GM12878 (cell line): ENCODE results near the gene PMF1.
A peak's percentile ranks its signal among the peaks of the same experiment; 100 is the strongest.

Experiments
- CBFB ChIP-seq: IDR thresholded peaks from 2 replicates; pipeline ENCODE4 v1.6.1; 2016; ENCODE audit warnings: antibody characterized with exemption, low read depth
- E2F8 ChIP-seq: fragments of 450-650 bp; IDR thresholded peaks from 2 replicates; pipeline ENCODE4 v1.6.1; 2018; ENCODE audit warnings: mild to moderate bottlenecking, low read depth, moderate library complexity; ENCODE audit not compliant: partially characterized antibody
- EP300 ChIP-seq, 2 experiments: fragments of 150-350 bp in 1 of 2; IDR thresholded peaks; 2 replicates each; pipeline ENCODE4 v1.6.1; 2011 to 2012; ENCODE audit warnings: low read depth in 2 of 2, low read length in 2 of 2, borderline replicate concordance in 1 of 2, improper control_type of control experiment in 1 of 2, inconsistent platforms in 1 of 2; ENCODE audit not compliant: control insufficient read depth in 1 of 2
- EZH2 ChIP-seq: IDR thresholded peaks from 2 replicates; pipeline ENCODE4 v1.6.1; 2012; ENCODE audit warnings: low read depth, mild to moderate bottlenecking, control low read depth, inconsistent platforms, low read length, borderline replicate concordance; ENCODE audit not compliant: control insufficient read depth
- MXI1 ChIP-seq: fragments of 150-350 bp; IDR thresholded peaks from 2 replicates; pipeline ENCODE4 v1.6.1; 2011; ENCODE audit warnings: low read depth, mild to moderate bottlenecking, inconsistent platforms, low read length, improper control_type of control experiment
- POLR2AphosphoS5 ChIP-seq: IDR thresholded peaks from 2 replicates; pipeline ENCODE4 v1.6.1; 2011; ENCODE audit warnings: mild to moderate bottlenecking, low read length, inconsistent platforms
- TF ChIP-seq, protein P1 (sequence below), 3 experiments: IDR thresholded peaks in 2 of 3; conservative IDR thresholded peaks in 1 of 3; 2 replicates each; pipeline ENCODE4 v1.5.1; 2011; ENCODE audit warnings: low read depth in 3 of 3, low read length in 3 of 3, mild to moderate bottlenecking in 3 of 3, control low read depth in 2 of 3, moderate library complexity in 2 of 3, inconsistent platforms in 1 of 3, mixed read lengths in 1 of 3; ENCODE audit not compliant: control insufficient read depth in 2 of 3, insufficient read depth in 1 of 3; ENCODE audit errors: extremely low read depth in 1 of 3

- TF ChIP-seq POLR2AphosphoS5: 0 out of 2 replicates have a peak, but pooled peaks have one; percentile 32
- TF ChIP-seq CBFB: no peak
- no peak for TF ChIP-seq MXI1
- TF ChIP-seq EP300 (IDR thresholded peaks at IDR 0.05; ENCODE audit: borderline replicate concordance in 1 of 2, control insufficient read depth in 1 of 2, low read depth in 2 of 2, low read length in 2 of 2): no peak
- TF ChIP-seq E2F8: no peak
- TF ChIP-seq, protein P1, sequence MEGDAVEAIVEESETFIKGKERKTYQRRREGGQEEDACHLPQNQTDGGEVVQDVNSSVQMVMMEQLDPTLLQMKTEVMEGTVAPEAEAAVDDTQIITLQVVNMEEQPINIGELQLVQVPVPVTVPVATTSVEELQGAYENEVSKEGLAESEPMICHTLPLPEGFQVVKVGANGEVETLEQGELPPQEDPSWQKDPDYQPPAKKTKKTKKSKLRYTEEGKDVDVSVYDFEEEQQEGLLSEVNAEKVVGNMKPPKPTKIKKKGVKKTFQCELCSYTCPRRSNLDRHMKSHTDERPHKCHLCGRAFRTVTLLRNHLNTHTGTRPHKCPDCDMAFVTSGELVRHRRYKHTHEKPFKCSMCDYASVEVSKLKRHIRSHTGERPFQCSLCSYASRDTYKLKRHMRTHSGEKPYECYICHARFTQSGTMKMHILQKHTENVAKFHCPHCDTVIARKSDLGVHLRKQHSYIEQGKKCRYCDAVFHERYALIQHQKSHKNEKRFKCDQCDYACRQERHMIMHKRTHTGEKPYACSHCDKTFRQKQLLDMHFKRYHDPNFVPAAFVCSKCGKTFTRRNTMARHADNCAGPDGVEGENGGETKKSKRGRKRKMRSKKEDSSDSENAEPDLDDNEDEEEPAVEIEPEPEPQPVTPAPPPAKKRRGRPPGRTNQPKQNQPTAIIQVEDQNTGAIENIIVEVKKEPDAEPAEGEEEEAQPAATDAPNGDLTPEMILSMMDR (IDR thresholded peaks at IDR 0.05 in 2 of 3, conservative IDR thresholded peaks at IDR 0.05 in 1 of 3; ENCODE audit: control insufficient read depth in 2 of 3, extremely low read depth in 1 of 3, insufficient read depth in 1 of 3, low read depth in 3 of 3, low read length in 3 of 3): no peak
- TF ChIP-seq EZH2: no peak
These were observed 32.8 kb downstream of the PMF1 start for GRCh38 chr1:156245451-156246232.
